ENCODE data around the gene SCTR. TPM values are rescaled to one million over a fixed set of nuclear protein-coding genes. Genes with fewer than 3 reads are reported as not detected.
A peak's percentile ranks its signal among the peaks of the same experiment; 100 is the strongest.

Gene SCTR
- total RNA-seq, 1 donor from 2014 or later, result 0.43 TPM

GRCh38 chr2:119426396-119426675 lies 97.9 kb downstream of the SCTR start:
- no peak for DNase-seq
- no peak for ATAC-seq (ENCODE audit: poor library complexity)
- intact Hi-C loops (cut with DNase I), result no loop called here

- no peak for DNase-seq
- intact Hi-C loops (cut with DNase I), result no loop called here
- ATAC-seq (ENCODE audit: poor library complexity), result peak; percentile 38
Observed at GRCh38 chr2:119425620-119426395, 98.5 kb downstream of the SCTR start.

- DNase-seq, result no peak
- intact Hi-C loops (cut with DNase I), result no loop called here
- ATAC-seq (ENCODE audit: poor library complexity), result no peak
Observed at GRCh38 chr2:119425119-119425405, 99.2 kb downstream of the SCTR start.

GRCh38 chr2:119424284-119425118 lies 99.8 kb downstream of the SCTR start:
- intact Hi-C loops (cut with DNase I), result no loop called here
- ATAC-seq (ENCODE audit: poor library complexity), result no peak
- no peak for DNase-seq

- no peak for ATAC-seq (ENCODE audit: poor library complexity)
- no peak for DNase-seq
- intact Hi-C loops (cut with DNase I), result no loop called here
Observed at GRCh38 chr2:119423811-119424210, 100.5 kb downstream of the SCTR start.

GRCh38 chr2:119423108-119423444 lies 101.2 kb downstream of the SCTR start:
- intact Hi-C loops (cut with DNase I), result no loop called here
- ATAC-seq (ENCODE audit: poor library complexity), result no peak
- no peak for DNase-seq

GRCh38 chr2:119422360-119423107 lies 101.7 kb downstream of the SCTR start:
- no peak for ATAC-seq (ENCODE audit: poor library complexity)
- no peak for DNase-seq
- intact Hi-C loops (cut with DNase I), result no loop called here

- intact Hi-C loops (cut with DNase I), result no loop called here
- ATAC-seq (ENCODE audit: poor library complexity) (no peak), DNase-seq (no peak)
Observed at GRCh38 chr2:119421741-119422140, 102.5 kb downstream of the SCTR start.

- ATAC-seq (ENCODE audit: poor library complexity) (no peak), DNase-seq (no peak)
- intact Hi-C loops (cut with DNase I), result no loop called here
Observed at GRCh38 chr2:119421304-119421703, 103.0 kb downstream of the SCTR start.

- DNase-seq, result no peak
- intact Hi-C loops (cut with DNase I), result no loop called here
- no peak for ATAC-seq (ENCODE audit: poor library complexity)
Observed at GRCh38 chr2:119419803-119420508, 104.3 kb downstream of the SCTR start.

- intact Hi-C loops (cut with DNase I), result no loop called here
Observed at GRCh38 chr2:119419065-119419464, 105.2 kb downstream of the SCTR start.

GRCh38 chr2:119417908-119418307 lies 106.4 kb downstream of the SCTR start:
- no peak for ATAC-seq (ENCODE audit: poor library complexity)
- no peak for DNase-seq
- intact Hi-C loops (cut with DNase I), result no loop called here

More at GRCh38 chr2:119419065-119419464, 105.2 kb downstream of the SCTR start:
- DNase-seq (no peak), ATAC-seq (ENCODE audit: poor library complexity) (no peak)

- no peak for ATAC-seq (ENCODE audit: poor library complexity)
- DNase-seq, result no peak
- intact Hi-C loops (cut with DNase I), result no loop called here
Observed at GRCh38 chr2:119416299-119416923, 107.9 kb downstream of the SCTR start.

GRCh38 chr2:119415630-119416029 lies 108.7 kb downstream of the SCTR start:
- DNase-seq, result no peak
- intact Hi-C loops (cut with DNase I), result no loop called here
- no peak for ATAC-seq (ENCODE audit: poor library complexity)

- ATAC-seq (ENCODE audit: poor library complexity) (no peak), DNase-seq (no peak)
- intact Hi-C loops (cut with DNase I), result no loop called here
Observed at GRCh38 chr2:119414894-119415293, 109.4 kb downstream of the SCTR start.

GRCh38 chr2:119409506-119409905 lies 114.8 kb downstream of the SCTR start:
- no peak for ATAC-seq (ENCODE audit: poor library complexity)
- intact Hi-C loops (cut with DNase I), result loop anchor here (2.0 kb wide), 1 partner anchor 65 kb away; no protein-coding TSS in a partner anchor
- no peak for DNase-seq

- intact Hi-C loops (cut with DNase I), result loop anchor here (2.0 kb wide), 1 partner anchor 67 kb away; no protein-coding TSS in a partner anchor
- DNase-seq, result no peak
- peak; percentile 54 for ATAC-seq (ENCODE audit: poor library complexity)
Observed at GRCh38 chr2:119408221-119408619, 116.1 kb downstream of the SCTR start.

- peak; percentile 76 for ATAC-seq (ENCODE audit: poor library complexity)
- no peak for DNase-seq
- intact Hi-C loops (cut with DNase I), result loop anchor here (2.0 kb wide), 1 partner anchor 67 kb away; no protein-coding TSS in a partner anchor
Observed at GRCh38 chr2:119407430-119408220, 116.7 kb downstream of the SCTR start.
